ENCODE data around the gene AP1G2. TPM values are rescaled to one million over a fixed set of nuclear protein-coding genes. Genes with fewer than 3 reads are reported as not detected.
A peak's percentile ranks its signal among the peaks of the same experiment; 100 is the strongest.

Gene AP1G2
- 100 to 1,000 TPM; 193 to 198 TPM for total RNA-seq
- polyA plus RNA-seq (2013, experiment 1 of 2), result 160 TPM
- polyA plus RNA-seq (2013, experiment 2 of 2), result 218 TPM
- 36.0 to 327 (median 173) reads per million in 172 experiments for total RNA-seq

- POLR2A ChIA-PET, result interaction anchor here (1.0 to 1.4 kb wide), 7 partner anchors 10 to 247 kb away, joined by 3 to 6 read pairs (median 4); partner anchors contain the start of genes NGDN, PABPN1, THTPA and ZFHX2
- H3K9me3 Mint-ChIP-seq, result no peaks in the 10 kb centered on the region
- peaks cover 52% of the 10 kb centered on the region for H3K4me1 Mint-ChIP-seq (ENCODE audit: low read depth)
- Histone ChIP-seq H3K9me3 (ENCODE audit: control insufficient read depth in 1 of 2, insufficient read depth in 1 of 2, low read length in 2 of 2) (no peaks in the 10 kb centered on the region), H3K4me1 (ENCODE audit: insufficient read depth, low read length) (peaks cover 40% of the 10 kb centered on the region), H3K36me3 (ENCODE audit: insufficient read depth, low read length) (peaks cover 38% of the 10 kb centered on the region), H3K4me3 (ENCODE audit: low read length) (peak within 1 kb of the TSS; percentile 75), H3K27me3 (ENCODE audit: control insufficient read depth in 1 of 2, insufficient read depth in 2 of 2, low read length in 2 of 2) (no peaks in the 10 kb centered on the region), H3K27ac (ENCODE audit: low read depth in 1 of 2, low read length in 2 of 2) (peak within 1 kb of the TSS; percentile 75 to 79)
- H3K36me3 Mint-ChIP-seq (ENCODE audit: low read depth), result peaks cover 43% of the 10 kb centered on the region
- peak within 1 kb of the TSS; percentile 99 for H3K4me3 Mint-ChIP-seq
- intact Hi-C loops (cut with DNase I, micrococcal nuclease), result loop anchor here (1.0 to 10.0 kb wide), 4 partner anchors 12 to 875 kb away; partner anchors contain the start of genes ACIN1 (in 1 of the 2), C14orf119 (in 1 of the 2), DCAF11 (in 1 of the 2) and NRL (in 1 of the 2)
- peak within 1 kb of the TSS; percentile 96 for H3K27ac Mint-ChIP-seq
- H3K27me3 Mint-ChIP-seq, result peaks cover 7% of the 10 kb centered on the region
- CTCF ChIA-PET, result interaction anchor here (1.0 kb wide), 1 partner anchor 89 kb away, joined by 3 read pairs; no protein-coding TSS in a partner anchor
- TF ChIP-seq CTCF (IDR thresholded peaks at IDR 0.05), result no peak
- peak; percentile 69 to 94 (median 83) for DNase-seq
- peak; percentile 91 for ATAC-seq (ENCODE audit: poor library complexity)
Measured at GRCh38 chr14:23567186-23568020, at the start of gene AP1G2. TSS of gene AP1G2 (minus strand) at chr14:23567791. CDS start at chr14:23567314, 477 bp downstream.

- CTCF ChIA-PET, result no interaction called here
- H3K4me3 Mint-ChIP-seq, result no peak overlapping the region
- Histone ChIP-seq H3K36me3 (ENCODE audit: insufficient read depth, low read length) (no peaks in the 10 kb centered on the region), H3K27me3 (ENCODE audit: control insufficient read depth in 1 of 2, insufficient read depth in 2 of 2, low read length in 2 of 2) (no peaks in the 10 kb centered on the region), H3K4me1 (ENCODE audit: insufficient read depth, low read length) (peaks cover 10% of the 10 kb centered on the region), H3K27ac (ENCODE audit: low read depth in 1 of 2, low read length in 2 of 2) (no peak overlapping the region), H3K9me3 (ENCODE audit: control insufficient read depth in 1 of 2, insufficient read depth in 1 of 2, low read length in 2 of 2) (no peaks in the 10 kb centered on the region), H3K4me3 (ENCODE audit: low read length) (no peak overlapping the region)
- peaks cover 12% of the 10 kb centered on the region for H3K4me1 Mint-ChIP-seq (ENCODE audit: low read depth)
- no peaks in the 10 kb centered on the region for H3K36me3 Mint-ChIP-seq (ENCODE audit: low read depth)
- peaks cover 14% of the 10 kb centered on the region for H3K27me3 Mint-ChIP-seq
- H3K9me3 Mint-ChIP-seq, result no peaks in the 10 kb centered on the region
- ATAC-seq (ENCODE audit: poor library complexity), result no peak
- TF ChIP-seq CTCF (IDR thresholded peaks at IDR 0.05), result no peak
- POLR2A ChIA-PET, result no interaction called here
- intact Hi-C loops (cut with DNase I, micrococcal nuclease), result no loop called here
- no peak for DNase-seq
- no peak overlapping the region for H3K27ac Mint-ChIP-seq
Measured at GRCh38 chr14:23615856-23616255, 48.3 kb upstream of the AP1G2 start.

GRCh38 chr14:23614395-23614828 lies 46.8 kb upstream of the AP1G2 start:
- Mint-ChIP-seq H3K27ac (no peak overlapping the region), H3K36me3 (ENCODE audit: low read depth) (no peaks in the 10 kb centered on the region)

More at GRCh38 chr14:23614395-23614828, 46.8 kb upstream of the AP1G2 start:
- Histone ChIP-seq H3K27ac (ENCODE audit: low read depth in 1 of 2, low read length in 2 of 2) (no peak overlapping the region), H3K9me3 (ENCODE audit: control insufficient read depth in 1 of 2, insufficient read depth in 1 of 2, low read length in 2 of 2) (no peaks in the 10 kb centered on the region), H3K4me3 (ENCODE audit: low read length) (no peak overlapping the region), H3K4me1 (ENCODE audit: insufficient read depth, low read length) (peaks cover 25% of the 10 kb centered on the region), H3K36me3 (ENCODE audit: insufficient read depth, low read length) (no peaks in the 10 kb centered on the region), H3K27me3 (ENCODE audit: control insufficient read depth in 1 of 2, insufficient read depth in 2 of 2, low read length in 2 of 2) (no peaks in the 10 kb centered on the region)
- intact Hi-C loops (cut with DNase I, micrococcal nuclease), result no loop called here
- Mint-ChIP-seq H3K9me3 (no peaks in the 10 kb centered on the region), H3K4me3 (no peak overlapping the region), H3K27me3 (peaks cover 8% of the 10 kb centered on the region), H3K4me1 (ENCODE audit: low read depth) (peaks cover 26% of the 10 kb centered on the region)
- POLR2A ChIA-PET, result no interaction called here
- ATAC-seq (ENCODE audit: poor library complexity) (no peak), DNase-seq (no peak)
- TF ChIP-seq CTCF (IDR thresholded peaks at IDR 0.05), result no peak
- CTCF ChIA-PET, result no interaction called here

All from CD4-positive, alpha-beta T cell (primary cell).